ENCODE measurements around the gene WDFY4.

WDFY4 gene

DNA sequence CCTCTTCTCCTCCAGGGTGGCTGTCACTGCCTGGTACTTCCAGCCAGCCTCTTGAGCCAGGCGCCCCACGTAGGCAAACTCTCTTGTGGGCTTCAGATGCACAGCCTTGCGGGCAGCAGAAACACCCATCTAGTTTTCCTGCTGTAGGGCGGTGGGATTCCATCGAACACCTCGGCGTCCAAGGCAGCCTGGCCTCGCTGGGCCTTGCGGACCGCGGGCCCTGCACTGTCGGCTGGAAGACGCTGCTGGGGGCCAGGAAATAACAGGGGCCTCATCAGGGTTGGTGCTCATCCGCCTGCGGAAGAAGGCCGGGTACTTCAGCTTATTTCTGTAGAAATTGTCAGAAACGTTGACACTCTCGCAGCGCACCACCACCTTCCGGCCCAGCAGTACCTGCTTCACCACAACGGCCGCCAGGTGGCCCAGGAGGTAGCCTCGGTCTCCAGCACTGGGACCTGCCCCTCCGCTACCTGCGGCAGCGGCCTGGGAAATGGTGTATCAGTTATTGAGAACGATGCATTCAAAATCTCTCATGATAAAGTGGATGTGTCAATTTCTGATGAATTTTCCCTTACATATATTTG is 61.1 kb downstream of the WDFY4 start:
- DNase-seq (ENCODE audit: low read depth in 2 of 3, low spot score in 1 of 3): no peak

DNA sequence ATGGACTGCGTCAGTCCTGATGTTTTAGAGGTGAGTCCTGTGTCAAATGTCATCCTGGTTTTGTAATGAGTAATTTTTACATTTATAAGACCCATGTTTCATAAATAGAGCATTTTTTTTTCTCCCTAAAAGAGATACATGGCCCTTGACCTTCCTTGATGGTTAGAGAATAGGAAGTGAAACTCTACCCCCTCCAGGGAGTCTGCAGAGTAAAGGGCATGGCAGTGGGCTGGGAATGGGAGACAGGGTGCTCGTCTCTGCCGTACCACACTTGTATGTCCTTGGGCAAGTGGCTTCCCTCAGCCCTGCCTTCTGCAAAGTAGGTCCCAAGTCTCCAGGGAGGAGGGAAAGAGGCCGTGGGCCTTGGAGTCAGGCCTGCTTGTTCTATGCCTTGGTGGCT is 63.9 kb downstream of the WDFY4 start:
- DNase-seq (ENCODE audit: low read depth in 2 of 3, low spot score in 1 of 3): no peak

DNA sequence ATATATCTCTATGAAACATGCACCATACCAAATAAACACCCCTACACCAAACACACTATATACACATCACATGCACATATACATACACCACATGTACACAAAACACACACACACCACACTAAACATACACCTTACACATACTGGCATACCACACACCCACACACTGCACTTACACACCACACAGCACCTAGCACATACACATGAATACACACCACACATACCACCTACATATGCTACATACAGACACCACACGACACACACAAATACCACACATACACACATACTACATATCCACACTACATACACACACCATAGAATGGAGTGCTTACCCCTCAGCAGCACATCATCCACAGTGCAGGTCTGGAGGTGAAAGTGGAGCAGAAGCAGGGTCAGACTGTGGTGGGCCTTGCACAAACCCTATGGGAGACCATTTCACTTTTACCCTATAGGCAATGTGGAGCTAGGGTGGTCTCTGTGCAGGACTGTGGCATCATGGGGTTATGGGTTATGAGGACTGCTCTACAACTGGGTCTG is 64.6 kb downstream of the WDFY4 start:
- no peak for DNase-seq (ENCODE audit: low read depth in 2 of 3, low spot score in 1 of 3)

DNA sequence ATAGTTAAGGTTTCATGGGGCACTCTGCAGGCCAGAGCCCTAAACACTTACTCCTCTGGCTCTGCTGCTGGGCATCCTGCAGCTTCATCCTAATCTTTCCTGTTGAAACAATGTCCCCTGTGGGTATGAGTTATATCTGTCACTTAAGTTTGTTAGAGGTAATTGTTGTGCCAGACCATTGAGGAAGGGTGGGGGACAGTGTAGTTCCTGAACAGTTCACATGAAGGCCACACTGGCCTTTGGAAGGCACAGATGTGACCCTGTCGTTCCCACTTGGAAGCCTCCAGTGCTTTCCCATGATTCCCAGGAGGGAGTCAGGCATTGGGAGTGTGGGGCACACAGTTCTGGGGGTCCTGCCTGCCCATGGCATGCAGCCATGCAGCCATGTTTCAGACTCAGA is 65.3 kb downstream of the WDFY4 start:
- no peak for DNase-seq (ENCODE audit: low read depth in 2 of 3, low spot score in 1 of 3)

DNA sequence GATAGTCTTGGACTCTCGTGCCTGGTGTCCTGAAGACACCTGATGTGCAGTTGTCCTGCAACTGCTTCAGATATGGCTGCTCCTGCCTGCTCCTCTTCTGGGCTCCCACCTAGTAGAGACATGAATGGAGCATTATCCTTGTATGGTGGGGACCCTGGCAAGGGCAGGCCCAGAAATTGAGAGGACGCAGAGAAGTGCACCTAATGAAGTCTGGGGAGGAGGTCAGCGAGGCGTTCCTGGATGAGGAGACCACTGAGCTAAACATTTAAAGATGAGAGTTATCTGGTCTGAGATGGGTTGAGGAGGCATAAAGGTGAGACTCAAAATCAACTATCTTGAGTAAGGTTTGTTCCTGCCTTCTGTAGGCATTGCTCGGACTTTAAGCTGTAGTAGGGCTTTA is 66.3 kb downstream of the WDFY4 start:
- no peak for DNase-seq (ENCODE audit: low read depth in 2 of 3, low spot score in 1 of 3)

DNA sequence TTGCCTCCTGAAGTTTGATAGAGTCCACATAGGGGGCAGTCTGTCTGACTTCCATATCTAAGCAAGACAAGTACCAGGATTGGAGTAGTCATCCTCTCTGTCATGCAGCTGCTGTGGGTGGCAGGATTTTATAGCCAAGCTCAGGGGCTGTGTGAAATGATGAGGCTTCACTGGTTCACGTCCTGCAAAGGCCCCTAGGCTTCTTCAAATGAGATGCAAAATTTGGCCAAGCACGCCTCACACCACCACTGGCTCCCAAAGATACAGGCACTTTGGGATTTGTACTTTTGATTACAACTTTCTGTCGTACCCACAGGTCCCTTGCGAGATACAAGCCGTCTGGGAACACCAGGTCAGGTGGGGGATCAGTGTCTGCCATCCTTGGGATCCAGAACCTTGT is 67.1 kb downstream of the WDFY4 start:
- DNase-seq (ENCODE audit: low read depth in 2 of 3, low spot score in 1 of 3): no peak

DNA sequence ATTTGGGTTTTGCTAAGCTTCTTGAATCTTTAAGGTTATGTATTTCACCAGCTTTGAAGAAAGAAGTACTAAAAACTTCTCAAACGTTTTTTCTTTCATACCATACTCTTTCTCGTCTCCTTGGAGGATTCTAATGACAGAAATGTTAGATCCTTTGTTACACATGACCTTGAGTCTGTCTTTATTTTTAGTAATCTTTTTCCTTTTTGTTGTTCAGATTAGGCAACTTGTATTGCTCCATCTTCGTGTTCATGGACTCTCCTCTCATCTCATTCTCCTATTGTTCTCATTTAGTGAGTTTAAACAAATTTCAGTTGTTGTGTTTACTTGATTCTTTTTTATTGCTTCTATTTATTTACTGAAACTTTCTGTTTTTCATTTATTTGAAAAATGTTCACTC is 73.7 kb downstream of the WDFY4 start:
- DNase-seq (ENCODE audit: low read depth in 2 of 3, low spot score in 1 of 3): no peak

DNA sequence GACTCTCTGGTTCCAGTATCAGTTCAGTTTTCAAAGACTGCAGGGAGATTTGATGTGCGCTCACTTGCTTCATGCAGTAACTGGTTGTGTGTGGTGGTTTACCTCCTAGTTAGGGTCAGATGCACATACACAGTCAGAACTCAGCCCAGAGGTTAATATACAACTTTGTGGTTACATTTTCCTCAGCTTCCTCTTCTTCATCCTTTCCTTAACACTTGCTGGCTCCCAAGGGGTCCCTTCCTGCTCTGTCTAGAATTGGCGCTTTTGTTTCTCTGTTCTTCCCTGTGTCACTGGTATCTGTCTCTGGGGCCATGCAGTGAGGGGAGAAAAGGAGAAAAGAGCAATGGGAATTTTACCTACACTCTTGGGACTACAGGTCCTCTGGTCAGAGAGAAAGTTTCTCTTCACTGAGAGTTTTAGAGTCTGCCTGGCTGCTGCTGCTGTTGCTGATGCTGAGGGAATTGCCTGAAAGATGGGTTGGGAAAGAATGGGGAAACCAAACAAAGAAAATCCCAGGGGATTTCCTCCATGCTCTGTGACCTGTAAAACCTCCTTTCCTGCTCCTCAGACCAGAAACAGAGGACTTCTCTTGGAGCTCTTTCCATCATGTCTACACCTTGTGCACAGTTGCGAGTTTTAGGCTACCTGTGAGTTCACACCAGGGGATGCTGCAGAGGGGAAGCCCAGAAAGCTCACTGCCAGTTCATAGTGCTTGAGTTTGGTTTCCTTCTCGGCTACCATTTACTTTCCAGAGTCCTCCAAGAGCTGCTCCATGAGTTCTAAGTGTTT is 74.6 kb downstream of the WDFY4 start:
- no peak for DNase-seq (ENCODE audit: low read depth in 2 of 3, low spot score in 1 of 3)

DNA sequence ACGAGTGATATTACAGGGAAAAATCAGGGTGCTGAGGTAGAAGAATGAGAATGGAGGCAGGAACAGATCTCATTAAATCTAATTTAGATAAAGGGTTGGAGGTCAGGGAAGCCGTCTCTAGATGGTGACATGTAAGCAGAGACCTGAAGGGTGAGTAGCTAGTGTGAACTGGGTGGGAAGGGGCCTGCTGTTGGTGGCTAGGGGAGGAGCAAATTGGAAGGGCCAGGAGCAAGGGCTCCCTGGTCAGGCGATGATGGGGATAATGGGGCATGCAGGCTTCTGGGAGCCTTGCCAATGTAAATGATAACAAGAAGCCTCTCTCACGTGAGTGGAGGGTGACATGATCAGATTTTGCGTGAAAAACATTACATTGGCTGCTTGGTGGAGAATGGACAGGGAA is 76.3 kb downstream of the WDFY4 start:
- no peak for DNase-seq (ENCODE audit: low read depth in 2 of 3, low spot score in 1 of 3)

DNA sequence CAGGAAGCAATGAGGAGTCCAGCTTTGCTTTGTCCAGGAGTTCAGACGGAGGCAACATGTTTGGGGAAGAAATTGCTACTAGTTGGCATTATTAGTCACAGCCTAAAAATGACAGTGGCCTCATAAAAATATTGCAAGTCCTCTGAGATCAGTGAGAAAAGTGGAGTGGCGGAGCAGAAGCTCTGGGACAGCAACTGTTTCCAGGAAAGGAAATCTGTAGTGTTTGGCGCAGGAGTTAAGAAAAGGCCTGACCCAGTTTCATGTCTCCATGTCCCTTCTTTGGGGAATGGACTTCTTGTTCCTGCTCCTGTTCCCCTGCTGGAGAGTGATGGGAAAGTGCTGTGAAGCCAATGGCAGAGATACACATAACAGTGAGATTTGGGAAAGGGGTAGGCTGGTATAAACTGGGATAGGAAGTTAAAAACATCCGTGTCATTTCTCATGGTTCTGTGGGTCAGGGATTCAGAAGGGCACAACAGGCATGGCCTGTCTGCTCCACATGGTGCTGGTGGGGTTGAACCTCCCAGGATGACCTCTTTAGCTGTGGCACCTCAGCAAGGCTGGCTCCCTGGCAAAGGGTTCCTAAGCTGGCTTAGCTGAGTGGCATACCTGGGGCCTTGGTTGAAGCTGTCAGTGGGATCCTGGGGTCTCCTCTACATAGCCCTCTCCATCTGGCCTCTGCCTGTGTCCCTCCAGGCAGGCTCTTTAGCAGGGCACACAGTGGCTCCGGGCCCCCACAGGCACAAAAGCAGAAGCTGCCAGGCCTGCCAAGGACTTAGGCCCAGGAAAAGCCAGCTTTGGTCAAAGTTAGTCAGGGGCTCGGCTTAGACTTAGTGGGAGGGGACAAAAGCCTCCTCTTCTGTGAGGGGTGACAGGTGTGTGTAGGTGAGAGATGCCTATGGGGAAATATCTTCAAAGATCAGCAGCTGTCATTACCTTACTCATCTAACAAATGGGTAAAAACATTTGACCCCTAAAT is 77.7 kb downstream of the WDFY4 start:
- no peak for DNase-seq (ENCODE audit: low read depth in 2 of 3, low spot score in 1 of 3)

DNA sequence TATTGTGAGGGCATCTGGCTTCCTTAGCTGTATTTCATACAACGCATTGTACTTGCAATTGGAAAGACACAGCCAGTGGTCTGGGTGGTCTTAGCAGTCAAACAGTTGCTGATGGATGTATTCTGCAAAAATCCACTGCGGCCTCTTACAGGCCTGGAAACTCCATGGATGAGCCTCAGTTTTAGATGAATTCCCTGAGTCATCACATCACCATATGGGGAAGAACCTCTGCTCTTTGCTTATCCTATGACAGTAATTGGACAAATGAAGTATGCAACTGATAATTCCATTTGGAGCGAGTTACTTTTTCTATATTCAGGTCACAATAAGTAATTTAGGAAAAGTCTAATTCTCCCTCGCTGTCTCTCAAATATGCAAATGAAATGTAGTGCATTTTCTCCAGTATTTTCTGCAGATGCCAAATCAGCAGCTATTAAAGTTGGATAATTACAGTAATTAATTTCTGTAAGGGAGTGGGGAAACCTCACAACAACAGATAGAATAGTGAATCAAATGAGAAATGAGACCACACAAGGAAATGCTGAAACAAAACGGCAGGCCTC is 78.8 kb downstream of the WDFY4 start:
- no peak for DNase-seq (ENCODE audit: low read depth in 2 of 3, low spot score in 1 of 3)

DNA sequence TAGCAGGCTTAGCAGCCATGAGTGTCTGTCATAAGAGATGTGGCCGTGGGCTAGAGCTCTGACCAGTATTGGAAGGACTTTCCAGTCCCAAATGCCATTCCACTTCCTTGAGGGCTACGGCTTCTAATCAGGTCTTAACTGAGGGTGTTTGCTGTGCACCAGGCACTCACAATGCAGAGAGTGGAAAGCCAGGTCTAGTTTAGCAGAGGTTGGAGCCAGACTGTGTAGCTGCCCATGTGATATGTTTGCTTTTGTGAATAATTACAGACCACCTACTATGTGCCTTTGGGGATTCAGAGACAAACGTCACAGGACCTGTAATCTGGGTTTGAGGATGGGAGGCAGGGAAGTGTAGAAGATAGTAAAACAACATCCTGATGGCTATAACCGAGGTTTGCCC is 79.8 kb downstream of the WDFY4 start:
- DNase-seq (ENCODE audit: low read depth in 2 of 3, low spot score in 1 of 3): no peak

DNA sequence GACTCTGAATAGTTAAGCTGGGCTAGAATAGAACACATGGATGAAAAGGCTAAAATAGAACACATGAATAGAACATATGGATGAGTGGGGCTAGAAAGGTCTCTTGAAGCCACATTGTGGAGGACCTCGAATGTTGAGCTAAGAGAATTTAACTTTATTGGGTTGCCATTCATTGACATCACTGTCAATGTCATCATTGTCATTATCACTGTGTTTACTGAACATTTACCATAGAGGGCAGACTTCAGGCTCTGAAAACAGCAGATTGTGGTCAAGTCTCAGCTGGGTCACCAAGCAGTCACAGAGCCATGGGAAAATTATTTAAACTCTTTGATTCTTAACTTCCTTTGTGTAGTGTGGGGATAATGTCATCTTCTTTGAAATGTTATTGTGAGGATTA is 80.4 kb downstream of the WDFY4 start:
- DNase-seq (ENCODE audit: low read depth in 2 of 3, low spot score in 1 of 3): no peak

DNA sequence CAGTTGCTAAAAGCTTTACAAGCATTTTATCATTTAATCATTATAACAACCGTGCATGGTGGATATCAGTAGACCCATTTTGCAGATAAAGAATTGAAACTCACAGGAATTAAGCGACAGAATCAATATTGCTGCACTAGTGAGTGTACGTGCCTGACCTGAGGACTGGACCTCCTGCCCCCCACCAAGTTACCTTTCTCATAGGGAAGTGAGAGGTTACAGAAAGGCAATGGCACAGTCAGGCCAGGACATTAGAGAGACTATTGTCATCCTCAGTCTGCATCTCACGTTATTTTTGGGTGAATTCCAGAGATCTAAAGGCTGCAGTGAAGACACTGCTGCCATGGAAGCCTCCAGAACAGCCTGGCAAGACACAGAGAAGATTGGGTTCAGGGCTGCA is 80.9 kb downstream of the WDFY4 start:
- DNase-seq (ENCODE audit: low read depth in 2 of 3, low spot score in 1 of 3): no peak

DNA sequence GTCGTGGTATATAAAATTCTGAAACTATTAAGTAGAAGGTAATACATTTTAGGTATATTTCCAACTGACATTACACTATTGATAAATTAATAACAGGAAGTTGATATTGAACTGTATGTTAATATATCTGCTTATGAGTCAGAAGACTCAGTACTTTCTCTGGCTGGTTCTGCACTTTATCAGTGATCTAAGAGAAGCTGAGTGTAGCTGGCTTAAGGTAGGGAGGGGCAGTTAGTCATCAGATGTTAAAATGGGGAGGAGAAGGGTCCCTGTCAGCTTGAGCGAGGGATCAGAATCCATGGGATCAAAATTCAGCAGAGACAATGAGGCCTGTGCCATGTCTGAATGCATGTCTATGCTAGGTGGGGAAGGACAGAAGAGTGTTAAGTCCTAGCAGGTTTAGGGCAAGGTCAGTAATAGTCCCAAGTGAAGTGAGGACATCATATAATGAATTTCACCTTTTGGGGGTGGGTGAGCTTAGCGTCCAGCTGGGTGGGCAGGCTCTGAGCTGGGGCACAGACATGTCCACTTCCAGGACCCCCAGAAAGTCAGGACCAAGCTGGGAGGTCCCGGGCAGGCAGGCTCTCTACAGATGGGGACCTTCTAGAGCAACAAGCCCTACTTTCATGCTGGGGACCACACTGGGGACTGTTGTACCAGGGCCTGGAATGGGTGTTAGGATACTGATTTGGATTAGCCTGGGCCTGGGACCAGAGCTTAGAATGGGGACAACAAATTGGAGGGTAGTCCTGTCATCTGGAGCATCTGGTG is 82.9 kb downstream of the WDFY4 start:
- DNase-seq (ENCODE audit: low read depth in 2 of 3, low spot score in 1 of 3): no peak

DNA sequence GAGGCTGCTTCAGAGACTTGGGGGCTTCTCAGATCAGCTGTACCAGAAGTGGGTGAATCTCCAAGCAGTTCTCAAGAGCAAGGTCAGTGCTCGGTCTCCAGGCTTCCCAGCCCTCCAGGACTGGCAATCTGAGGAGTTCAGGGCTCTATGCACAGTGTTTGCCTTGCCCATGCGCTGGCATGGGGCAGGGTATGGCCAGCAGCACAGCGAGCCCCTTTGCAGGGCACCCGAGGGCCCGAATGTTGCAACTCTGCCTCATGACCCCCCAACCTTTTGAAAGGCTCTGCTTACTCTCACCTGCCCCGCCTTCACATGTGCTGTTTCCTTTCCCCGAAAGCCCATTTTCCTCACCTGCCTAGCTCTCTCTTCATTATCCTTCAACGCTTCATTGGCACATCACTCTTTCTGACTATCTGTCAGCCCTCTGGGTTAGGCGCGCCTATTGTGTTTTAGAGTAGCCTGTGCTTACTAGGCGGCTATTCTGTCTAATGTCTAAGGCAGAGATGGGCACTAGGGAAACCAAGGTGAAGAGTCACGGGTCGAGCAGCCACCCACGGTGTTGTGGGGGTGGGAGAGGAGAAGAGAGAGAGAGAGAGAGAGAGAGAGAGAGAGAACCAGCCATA is 83.6 kb downstream of the WDFY4 start:
- DNase-seq (ENCODE audit: low read depth in 2 of 3, low spot score in 1 of 3): no peak

DNA sequence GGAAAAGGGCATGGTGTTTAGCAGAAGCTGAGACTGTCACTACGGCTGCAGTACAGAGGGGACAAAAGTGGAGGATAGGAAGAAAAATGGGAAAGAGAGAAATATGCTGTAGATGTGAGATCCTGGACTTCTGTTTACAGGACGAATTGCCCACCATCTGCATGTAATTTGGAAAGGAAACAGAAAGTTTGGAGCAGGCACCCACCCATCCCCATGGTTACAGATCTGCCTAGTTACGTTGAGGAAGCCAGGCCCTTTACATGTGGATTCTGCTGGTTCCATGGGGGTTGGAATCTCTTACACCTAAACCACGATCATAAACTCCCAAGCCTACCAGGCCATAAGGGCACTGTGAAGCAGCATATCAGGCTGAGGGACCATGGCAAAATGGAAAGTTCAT is 84.3 kb downstream of the WDFY4 start:
- no peak for DNase-seq (ENCODE audit: low read depth in 2 of 3, low spot score in 1 of 3)

DNA sequence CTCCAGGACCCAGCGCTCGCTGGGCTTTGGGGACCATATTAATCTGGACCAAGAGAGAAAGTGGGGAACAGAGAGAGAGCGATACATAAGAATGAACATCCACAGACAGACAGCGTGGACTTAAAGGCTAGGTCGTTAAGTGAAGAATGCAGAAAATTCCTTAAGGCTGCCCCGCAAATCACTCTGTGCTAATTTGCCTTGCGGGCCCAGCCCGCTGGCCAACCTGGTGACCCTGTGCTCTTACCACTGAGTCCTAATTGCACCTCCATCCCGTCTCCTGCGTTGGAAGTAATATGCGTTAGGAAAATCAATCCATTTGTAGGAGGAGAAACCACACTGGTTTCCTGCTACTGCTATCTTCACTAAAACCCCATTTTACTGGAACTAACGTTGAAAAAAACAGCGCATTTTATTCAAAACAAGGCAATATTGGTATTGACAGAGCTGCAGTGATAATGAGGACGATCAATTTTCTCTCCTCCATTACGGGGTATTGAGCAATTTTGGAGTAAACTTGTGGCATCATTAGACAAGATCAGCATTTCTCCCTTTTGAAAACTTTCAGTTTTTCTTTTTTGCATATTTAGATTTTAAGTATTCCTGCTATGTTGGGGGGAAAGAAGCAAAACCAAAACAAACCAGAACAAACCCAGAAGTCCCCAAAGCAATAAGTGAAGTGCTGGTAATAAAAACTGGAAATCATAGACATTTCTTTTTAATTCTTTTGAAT is 85.2 kb downstream of the WDFY4 start:
- DNase-seq (ENCODE audit: low read depth in 2 of 3, low spot score in 1 of 3): no peak

DNA sequence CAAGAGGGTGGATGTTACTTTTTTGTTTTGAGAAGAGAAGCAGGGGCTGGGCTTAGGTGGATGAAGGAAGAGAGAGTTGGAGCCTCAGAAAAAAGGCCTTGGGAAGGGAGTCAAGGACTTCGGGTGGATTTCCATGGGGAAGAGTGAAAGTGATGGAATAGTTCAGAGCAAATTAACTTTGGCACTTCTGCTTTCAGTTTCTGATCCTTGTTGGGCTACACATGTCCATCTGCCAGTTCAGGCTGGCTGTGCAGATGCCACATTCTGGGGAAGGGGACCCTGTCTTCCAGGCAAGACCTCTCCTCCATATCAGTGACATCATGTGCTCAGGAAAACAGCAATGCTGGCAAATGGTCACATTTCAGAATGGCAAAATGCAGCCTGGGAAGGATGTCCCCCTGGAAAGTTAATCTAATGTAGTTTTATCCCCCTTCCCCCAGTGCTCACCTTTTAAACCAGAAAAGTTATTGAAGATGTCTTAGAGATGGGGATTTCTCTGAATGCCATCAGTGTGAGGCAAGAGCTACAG is 86.0 kb downstream of the WDFY4 start:
- DNase-seq (ENCODE audit: low read depth in 2 of 3, low spot score in 1 of 3): no peak
